Tibial nerve (tissue), 4 donors: ENCODE measurements around the gene PDCL3. TPM values are rescaled to one million over a fixed set of nuclear protein-coding genes. Genes with fewer than 3 reads are reported as not detected.

Experiments
- DNase-seq, 2 donors: peaks; one replicate each; pipeline ENCODE4 v3.0.0-alpha.2; 2019; ENCODE audit warnings: low spot score in 2 of 2
- H3K27ac ChIP-seq, 4 donors: fragments of 200-600 bp; sonication (generic) in 3 of 4; one replicate each; pipeline ENCODE4 v1.5.1; 2017 to 2019; ENCODE audit warnings: mild to moderate bottlenecking in 1 of 4
- H3K27me3 ChIP-seq, 2 donors: fragments of 200-600 bp; sonication (generic) in 1 of 2; one replicate each; pipeline versions ENCODE4 v1.5.1 to v1.6.0; 2017 to 2019
- H3K36me3 ChIP-seq, 3 donors: fragments of 200-600 bp; sonication (generic); one replicate each; pipeline ENCODE4 v1.5.1; 2018 to 2019
- H3K4me1 ChIP-seq, 4 donors: fragments of 200-600 bp; sonication (generic) in 3 of 4; one replicate each; pipeline ENCODE4 v1.5.1; 2017 to 2019
- H3K4me3 ChIP-seq, 4 donors: fragments of 200-600 bp; sonication (generic) in 3 of 4; one replicate each; pipeline ENCODE4 v1.5.1; 2017 to 2019; ENCODE audit warnings: mild to moderate bottlenecking in 1 of 4, moderate library complexity in 1 of 4
- H3K9me3 ChIP-seq, 4 donors: fragments of 200-600 bp; sonication (generic) in 3 of 4; one replicate each; pipeline ENCODE4 v1.5.1; 2017 to 2019
- EP300 ChIP-seq, 2 donors: sonication (generic); formaldehyde crosslinking; IDR thresholded peaks; one replicate each; pipeline ENCODE4 v1.6.1; 2017; ENCODE audit warnings: antibody characterized with exemption in 2 of 2, mild to moderate bottlenecking in 1 of 2
- POLR2A ChIP-seq, 2 donors: fragments of 450-650 bp; IDR thresholded peaks; one replicate each; pipeline ENCODE4 v1.6.1; 2017; ENCODE audit warnings: antibody characterized with exemption in 2 of 2, mild to moderate bottlenecking in 2 of 2, moderate library complexity in 2 of 2
- WGBS, 2 donors: methylation state at CpG; one replicate each; pipeline ENCODE4 v1.1.5; 2018; 5-methylcytosine and 5-hydroxymethylcytosine counted together
- total RNA-seq, 4 donors: library from RNA; depleted of rRNA; stranded (reverse); fragments of >200 nt; gene quantifications; one replicate each; pipeline ENCODE4 v1.1.0, GENCODE V29; 2016
- TF ChIP-seq, protein P1 (sequence below), 5 experiments: fragments of 200-600 bp in 3 of 5; fragments of 450-650 bp in 2 of 5; sonication (generic) in 3 of 5; IDR thresholded peaks; one replicate each; pipeline ENCODE4 v1.5.1; 2016 to 2019; ENCODE audit warnings: antibody characterized with exemption in 5 of 5, mild to moderate bottlenecking in 3 of 5, moderate library complexity in 2 of 5

PDCL3 gene
- total RNA-seq, 4 donors from 2014 or later: 7.1 to 12.1 (median 8.4) TPM

DNA sequence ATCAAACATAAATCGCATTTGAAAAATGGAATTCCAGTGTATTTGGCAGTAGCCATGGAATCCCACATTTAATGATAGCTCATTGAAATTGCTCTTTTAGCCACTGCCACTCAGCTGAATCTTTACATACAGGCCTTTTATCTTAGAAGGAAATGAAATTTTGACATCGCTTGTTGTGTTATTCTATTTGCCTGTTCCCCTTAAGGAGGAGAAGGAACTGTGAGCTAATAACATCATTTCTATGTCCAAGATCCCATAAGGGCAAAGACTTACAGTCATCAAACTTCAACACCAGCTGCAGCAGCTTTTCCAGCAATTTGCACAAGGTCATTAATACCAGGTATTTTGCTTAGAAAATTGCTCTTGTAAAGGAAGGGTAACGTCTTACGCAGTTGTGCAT is 6.0 kb upstream of the PDCL3 start:
- 72 to 74% methylated on average over 4 of the region's 4 CpGs for WGBS, 2 donors
- Histone ChIP-seq H3K4me3 (no peak overlapping the region), H3K27ac (no peak overlapping the region), H3K4me1 (peaks cover 0 to under 1% (median 0%) of the 10 kb centered on the region in 4 donors), H3K9me3 (no peaks in the 10 kb centered on the region), H3K27me3 (no peaks in the 10 kb centered on the region), H3K36me3 (no peaks in the 10 kb centered on the region)
- DNase-seq: no peak
- TF ChIP-seq EP300 (IDR thresholded peaks at IDR 0.05): no peak
- no peak for TF ChIP-seq POLR2A (IDR thresholded peaks at IDR 0.05)
- TF ChIP-seq, protein P1, sequence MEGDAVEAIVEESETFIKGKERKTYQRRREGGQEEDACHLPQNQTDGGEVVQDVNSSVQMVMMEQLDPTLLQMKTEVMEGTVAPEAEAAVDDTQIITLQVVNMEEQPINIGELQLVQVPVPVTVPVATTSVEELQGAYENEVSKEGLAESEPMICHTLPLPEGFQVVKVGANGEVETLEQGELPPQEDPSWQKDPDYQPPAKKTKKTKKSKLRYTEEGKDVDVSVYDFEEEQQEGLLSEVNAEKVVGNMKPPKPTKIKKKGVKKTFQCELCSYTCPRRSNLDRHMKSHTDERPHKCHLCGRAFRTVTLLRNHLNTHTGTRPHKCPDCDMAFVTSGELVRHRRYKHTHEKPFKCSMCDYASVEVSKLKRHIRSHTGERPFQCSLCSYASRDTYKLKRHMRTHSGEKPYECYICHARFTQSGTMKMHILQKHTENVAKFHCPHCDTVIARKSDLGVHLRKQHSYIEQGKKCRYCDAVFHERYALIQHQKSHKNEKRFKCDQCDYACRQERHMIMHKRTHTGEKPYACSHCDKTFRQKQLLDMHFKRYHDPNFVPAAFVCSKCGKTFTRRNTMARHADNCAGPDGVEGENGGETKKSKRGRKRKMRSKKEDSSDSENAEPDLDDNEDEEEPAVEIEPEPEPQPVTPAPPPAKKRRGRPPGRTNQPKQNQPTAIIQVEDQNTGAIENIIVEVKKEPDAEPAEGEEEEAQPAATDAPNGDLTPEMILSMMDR (IDR thresholded peaks at IDR 0.05): no peak

DNA sequence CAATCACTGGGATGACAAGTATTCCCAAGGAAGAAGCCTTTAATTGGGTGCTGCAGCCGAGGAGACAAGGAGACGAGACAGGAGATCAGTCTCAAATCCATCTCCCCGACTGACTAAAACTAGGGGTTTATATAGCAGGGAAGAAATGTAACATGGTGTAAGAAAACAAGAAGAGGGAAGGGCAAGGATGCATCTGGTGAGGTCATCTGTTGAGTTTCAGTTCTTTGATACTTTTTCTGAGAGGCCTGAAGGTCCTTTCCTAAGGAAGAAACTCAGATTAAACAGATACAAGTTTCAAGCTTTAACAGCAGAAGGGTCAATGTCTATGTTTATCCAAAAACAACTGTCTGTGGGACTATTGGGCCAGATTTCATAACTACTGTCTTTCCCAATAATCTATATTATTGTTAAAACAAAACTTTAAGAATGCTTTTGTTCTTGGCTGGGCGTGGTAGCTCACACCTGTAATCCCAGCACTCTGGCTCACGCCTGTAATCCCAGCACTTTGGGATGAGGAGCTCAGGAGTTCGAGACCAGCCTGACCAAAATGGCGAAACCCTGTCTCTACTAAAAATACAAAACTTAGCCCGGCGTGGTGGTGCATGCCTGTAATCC is 2.5 kb upstream of the PDCL3 start:
- peaks cover 0 to 12% (median 7%) of the 10 kb centered on the region in 4 donors for H3K4me1 ChIP-seq
- DNase-seq: no peak
- 92 to 94% methylated on average over 9 of the region's 9 CpGs for WGBS, 2 donors

DNA sequence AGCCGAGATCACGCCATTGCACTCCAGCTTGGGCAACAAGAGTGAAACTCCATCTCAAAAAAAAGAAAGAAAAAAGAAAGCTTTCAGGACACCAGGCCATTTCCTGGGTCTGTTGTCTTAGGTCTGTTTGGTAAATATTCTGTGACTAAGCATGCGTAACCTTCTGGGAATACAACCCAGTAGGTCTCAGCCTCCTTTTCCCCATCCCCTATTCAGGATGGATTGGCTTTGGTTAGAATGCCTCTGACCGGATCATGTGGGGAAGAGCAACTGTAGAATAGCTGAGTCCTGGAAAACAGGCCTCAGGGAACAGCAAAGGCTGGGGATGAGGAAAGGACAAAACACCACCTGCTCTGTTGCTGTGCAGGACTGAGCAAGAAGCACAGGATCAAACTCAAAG is 1.6 kb upstream of the PDCL3 start:
- TF ChIP-seq EP300 (IDR thresholded peaks at IDR 0.05) (no peak), POLR2A (IDR thresholded peaks at IDR 0.05) (no peak)
- TF ChIP-seq, protein P1 (IDR thresholded peaks at IDR 0.05): no peak
- Histone ChIP-seq H3K9me3 (no peaks in the 10 kb centered on the region), H3K4me3 (no peak overlapping the region), H3K27ac (peak overlapping the region in 3 of 4 donors; percentile 89 to 95 (median 92)), H3K4me1 (peaks cover 0 to 12% (median 7%) of the 10 kb centered on the region in 4 donors), H3K36me3 (peaks cover 0 to 9% (median 0%) of the 10 kb centered on the region in 3 donors), H3K27me3 (no peaks in the 10 kb centered on the region)
- DNase-seq: no peak
- WGBS, 2 donors: 92 to 95% methylated on average over 4 of the region's 4 CpGs

More for the DNA sequence above, 2.5 kb upstream of the PDCL3 start:
- no peaks in the 10 kb centered on the region for H3K9me3 ChIP-seq
- H3K27ac ChIP-seq: no peak overlapping the region
- TF ChIP-seq EP300 (IDR thresholded peaks at IDR 0.05) (no peak), POLR2A (IDR thresholded peaks at IDR 0.05) (no peak)
- TF ChIP-seq, protein P1 (IDR thresholded peaks at IDR 0.05): no peak
- H3K36me3 ChIP-seq: peaks cover 0 to under 1% (median 0%) of the 10 kb centered on the region in 3 donors
- H3K27me3 ChIP-seq: no peaks in the 10 kb centered on the region
- no peak overlapping the region for H3K4me3 ChIP-seq

DNA sequence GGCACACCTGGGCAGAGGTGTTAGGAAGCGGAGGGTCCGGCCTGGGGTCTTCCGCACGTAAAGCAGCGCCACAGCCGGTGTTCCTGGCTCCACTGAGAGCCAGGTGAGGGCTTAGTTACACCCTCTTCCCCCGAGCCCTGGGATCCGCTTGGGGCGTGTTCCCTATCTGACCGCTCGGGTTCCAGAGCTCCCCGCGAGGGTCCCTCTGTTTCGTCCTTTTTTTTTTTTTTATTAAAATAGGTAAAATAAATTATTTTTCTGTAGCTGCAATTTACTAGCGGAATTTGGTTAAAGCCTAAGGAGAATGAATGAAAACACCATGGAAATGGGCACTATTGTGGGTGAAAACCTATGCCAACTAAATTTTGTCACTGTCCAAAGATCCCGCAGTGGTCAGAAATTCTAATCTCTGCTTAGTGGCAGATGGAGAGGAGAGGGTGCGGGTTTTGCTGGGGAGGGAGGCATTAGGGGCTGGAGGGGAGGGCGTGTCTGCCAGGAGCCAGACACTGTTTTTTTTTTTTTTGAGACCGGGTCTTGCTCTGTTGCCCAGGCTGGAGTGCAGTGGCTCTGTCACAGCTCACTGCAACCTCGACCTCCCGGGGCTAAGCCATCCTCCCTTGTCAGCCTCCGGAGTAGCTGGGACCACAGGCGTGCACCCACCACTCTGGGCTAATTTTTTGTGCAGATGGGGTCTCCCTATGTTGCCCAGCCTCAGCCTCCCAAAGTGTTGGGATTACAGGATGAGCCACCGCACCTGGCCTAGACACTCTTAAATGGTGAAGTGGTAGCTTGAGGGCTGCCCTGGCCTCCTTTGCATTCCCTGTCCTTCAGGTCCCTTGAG is 834 bp downstream of the PDCL3 start:
- 18 to 22% methylated on average over 23 to 24 of the region's 24 CpGs for WGBS, 2 donors
- Histone ChIP-seq H3K36me3 (peaks cover 0 to 33% (median 0%) of the 10 kb centered on the region in 3 donors), H3K4me1 (peaks cover 0 to 12% (median 7%) of the 10 kb centered on the region in 4 donors), H3K9me3 (no peaks in the 10 kb centered on the region), H3K27ac (peak overlapping the region; percentile 89 to 95 (median 92)), H3K4me3 (peak overlapping the region; percentile 73 to 95 (median 84)), H3K27me3 (no peaks in the 10 kb centered on the region)
- no peak for DNase-seq
- TF ChIP-seq, protein P1 (IDR thresholded peaks at IDR 0.05): no peak
- TF ChIP-seq POLR2A (IDR thresholded peaks at IDR 0.05): no peak
- TF ChIP-seq EP300 (IDR thresholded peaks at IDR 0.05): no peak

DNA sequence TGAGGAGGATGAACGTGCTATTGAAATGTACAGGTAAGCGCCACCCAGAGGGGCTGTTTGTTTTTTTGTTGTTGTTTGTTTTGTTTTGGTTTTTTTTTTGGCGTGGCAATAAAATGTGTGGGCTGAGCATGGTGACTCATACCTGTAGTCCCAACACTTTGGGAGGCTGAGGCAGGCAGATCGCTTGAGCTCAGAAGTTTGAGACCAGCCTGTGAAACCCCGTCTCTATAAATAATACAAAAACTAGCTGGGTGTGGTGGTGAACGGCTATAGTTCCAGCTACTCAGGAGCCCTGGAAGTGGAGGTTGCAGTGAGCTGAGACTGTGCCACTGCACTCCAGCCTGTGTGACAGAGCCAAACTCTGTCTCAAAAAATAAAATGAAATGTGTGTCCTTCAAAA is 6.2 kb downstream of the PDCL3 start:
- 85 to 88% methylated on average over 6 of the region's 6 CpGs for WGBS, 2 donors
- H3K36me3 ChIP-seq: peaks cover 0 to 87% (median 0%) of the 10 kb centered on the region in 3 donors

More for the DNA sequence above, 6.2 kb downstream of the PDCL3 start:
- H3K9me3 ChIP-seq: no peaks in the 10 kb centered on the region
- H3K27me3 ChIP-seq: no peaks in the 10 kb centered on the region
- no peak overlapping the region for H3K4me3 ChIP-seq
- H3K4me1 ChIP-seq: peaks cover 0 to 3% (median under 1%) of the 10 kb centered on the region in 4 donors
- no peak overlapping the region for H3K27ac ChIP-seq
- no peak for DNase-seq
- TF ChIP-seq EP300 (IDR thresholded peaks at IDR 0.05): no peak
- TF ChIP-seq, protein P1 (IDR thresholded peaks at IDR 0.05): no peak
- TF ChIP-seq POLR2A (IDR thresholded peaks at IDR 0.05): no peak
